ENCODE measurements around the gene FXR2. TPM values are rescaled to one million over a fixed set of nuclear protein-coding genes. Genes with fewer than 3 reads are reported as not detected.

Gene FXR2
- total RNA-seq, 1 experiment from 2014 or later: 36.4 TPM

GRCh38 chr17:7586673-7587419 lies 27.9 kb downstream of the FXR2 start:
- Histone ChIP-seq H3K23ac (ENCODE audit: insufficient read length, low read depth, low read length) (no peak overlapping the region), H3K56ac (ENCODE audit: insufficient read length, low read depth, low read length) (no peak overlapping the region), H3K79me2 (ENCODE audit: insufficient read depth, low read length) (no peaks in the 10 kb centered on the region; the same call in 1 of the 2 replicates), H3K4me2 (ENCODE audit: insufficient read depth, insufficient read length, low read length) (no peak overlapping the region), H3K23me2 (ENCODE audit: insufficient read length, low read depth, low read length, poor library complexity, severe bottlenecking) (peaks cover 13% of the 10 kb centered on the region), H4K20me1 (ENCODE audit: control insufficient read depth, insufficient read depth, insufficient read length) (no peaks in the 10 kb centered on the region), H3K18ac (ENCODE audit: insufficient read length, low read depth, low read length) (no peak overlapping the region), H3K27me3 (ENCODE audit: insufficient read depth, low read length) (no peaks in the 10 kb centered on the region), H2AFZ (ENCODE audit: low read length) (no peak overlapping the region), H4K91ac (ENCODE audit: insufficient read length, low read depth, low read length) (no peak overlapping the region), H4K5ac (ENCODE audit: insufficient read length, low read depth, low read length) (no peak overlapping the region), H3K14ac (ENCODE audit: insufficient read depth, low read length) (no peak overlapping the region), H2BK120ac (ENCODE audit: low read depth, low read length, poor library complexity, severe bottlenecking) (no peak overlapping the region), H3K4ac (ENCODE audit: low read depth, low read length) (no peak overlapping the region), H3K27ac (ENCODE audit: insufficient read length, low read depth, low read length) (no peak overlapping the region), H2BK5ac (ENCODE audit: insufficient read length, low read length) (no peak overlapping the region), H3K9ac (ENCODE audit: extremely low read depth, insufficient read length, low read length) (no peak overlapping the region), H2AK5ac (ENCODE audit: insufficient read length, low read length) (no peak overlapping the region), H3T11ph (ENCODE audit: low read length) (no peak overlapping the region), H3K4me1 (ENCODE audit: insufficient read depth, low read length) (no peaks in the 10 kb centered on the region; the same call in 1 of the 2 replicates), H3K79me1 (ENCODE audit: insufficient read depth, low read depth, low read length, poor library complexity, severe bottlenecking) (no peaks in the 10 kb centered on the region), H2BK15ac (ENCODE audit: low read depth, low read length) (no peak overlapping the region), H2BK12ac (ENCODE audit: insufficient read length, low read depth, low read length) (no peak overlapping the region), H3K9me3 (ENCODE audit: control insufficient read depth, low read depth, low read length) (no peaks in the 10 kb centered on the region), H4K8ac (replicated peaks; ENCODE audit: insufficient read length, low read depth, low read length) (no peak overlapping the region), H2BK20ac (ENCODE audit: low read depth, low read length, poor library complexity, severe bottlenecking) (no peak overlapping the region)
- Mint-ChIP-seq H3K4me1 (peaks cover 31 to 60% of the 10 kb centered on the region in 2 experiments), H3K27me3 (ENCODE audit: low read depth) (no peaks in the 10 kb centered on the region; the same call in 1 of the 2 replicates), H3K9me3 (peaks cover 0 to 3% of the 10 kb centered on the region in 2 experiments; a peak in 1 of 5 replicates), H3K27ac (peak overlapping the region in 1 of 3 experiments; percentile 46; a peak in 1 of 7 replicates), H3K4me3 (no peak overlapping the region), H3K36me3 (ENCODE audit: insufficient read depth in 1 of 3, low read depth in 3 of 3) (peaks cover 13 to 43% (median 35%) of the 10 kb centered on the region in 3 experiments)
- WGBS (ENCODE audit: extremely low coverage, insufficient read length, low lambda C conversion rate): no CpG with 5 or more reads among the region's 9 CpGs
- peak; percentile 84 for DNase-seq
- TF ChIP-seq, protein P1, sequence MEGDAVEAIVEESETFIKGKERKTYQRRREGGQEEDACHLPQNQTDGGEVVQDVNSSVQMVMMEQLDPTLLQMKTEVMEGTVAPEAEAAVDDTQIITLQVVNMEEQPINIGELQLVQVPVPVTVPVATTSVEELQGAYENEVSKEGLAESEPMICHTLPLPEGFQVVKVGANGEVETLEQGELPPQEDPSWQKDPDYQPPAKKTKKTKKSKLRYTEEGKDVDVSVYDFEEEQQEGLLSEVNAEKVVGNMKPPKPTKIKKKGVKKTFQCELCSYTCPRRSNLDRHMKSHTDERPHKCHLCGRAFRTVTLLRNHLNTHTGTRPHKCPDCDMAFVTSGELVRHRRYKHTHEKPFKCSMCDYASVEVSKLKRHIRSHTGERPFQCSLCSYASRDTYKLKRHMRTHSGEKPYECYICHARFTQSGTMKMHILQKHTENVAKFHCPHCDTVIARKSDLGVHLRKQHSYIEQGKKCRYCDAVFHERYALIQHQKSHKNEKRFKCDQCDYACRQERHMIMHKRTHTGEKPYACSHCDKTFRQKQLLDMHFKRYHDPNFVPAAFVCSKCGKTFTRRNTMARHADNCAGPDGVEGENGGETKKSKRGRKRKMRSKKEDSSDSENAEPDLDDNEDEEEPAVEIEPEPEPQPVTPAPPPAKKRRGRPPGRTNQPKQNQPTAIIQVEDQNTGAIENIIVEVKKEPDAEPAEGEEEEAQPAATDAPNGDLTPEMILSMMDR (conservative IDR thresholded peaks at IDR 0.05): peak; percentile 47

Measured in H9 (cell line).